ENCODE measurements around the gene RPL11.
"Not testable (repeated sequence)": the region's sequence is repeated elsewhere in the genome, so short reads cannot be mapped to it uniquely, and the experiment has no call there.

Gene RPL11

DNA sequence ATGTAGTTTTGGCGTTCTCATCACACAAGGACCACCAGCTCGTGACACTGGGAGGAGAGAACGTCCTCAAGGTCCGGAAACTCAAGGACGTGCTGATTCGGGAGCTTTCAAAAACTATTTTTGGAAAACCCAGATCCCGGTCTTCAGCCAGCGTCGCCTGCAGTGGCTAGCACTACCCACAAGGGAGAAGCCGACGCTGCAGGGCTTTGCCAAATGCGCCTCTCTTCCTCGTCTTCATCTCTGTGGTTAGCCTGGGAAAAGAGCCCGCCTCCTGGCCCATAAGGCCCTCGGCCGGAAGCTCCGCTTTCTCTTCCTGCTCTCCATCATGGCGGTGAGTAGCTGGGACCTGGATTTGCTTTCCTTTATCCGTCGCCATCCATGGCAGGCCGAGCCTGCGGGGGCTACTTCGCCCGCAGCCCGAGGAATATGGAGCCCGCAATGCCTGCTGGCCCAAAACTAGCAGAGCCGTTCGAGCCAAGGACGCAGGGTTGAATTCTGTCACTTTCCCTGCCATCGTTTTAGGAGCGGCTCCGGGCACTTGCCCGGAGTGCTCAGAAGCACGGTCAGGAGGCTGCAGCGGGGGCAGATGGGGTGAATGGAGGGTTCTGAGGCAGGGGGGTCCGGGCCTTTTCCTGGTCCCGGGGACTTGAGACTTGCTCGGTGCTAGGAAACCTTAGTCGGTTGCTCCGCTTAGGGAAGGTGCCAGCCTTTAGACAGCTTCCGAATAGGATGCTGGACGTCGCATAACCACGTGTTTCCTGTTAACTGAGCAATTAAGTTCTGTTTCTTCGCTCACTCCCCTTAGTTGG is at the start of gene RPL11:
TSS of gene RPL11 (plus strand) at position 308 of the 809 bp plus-strand sequence. CDS start at position 326, 18 bp downstream.
- peak; percentile 93 for DNase-seq

DNA sequence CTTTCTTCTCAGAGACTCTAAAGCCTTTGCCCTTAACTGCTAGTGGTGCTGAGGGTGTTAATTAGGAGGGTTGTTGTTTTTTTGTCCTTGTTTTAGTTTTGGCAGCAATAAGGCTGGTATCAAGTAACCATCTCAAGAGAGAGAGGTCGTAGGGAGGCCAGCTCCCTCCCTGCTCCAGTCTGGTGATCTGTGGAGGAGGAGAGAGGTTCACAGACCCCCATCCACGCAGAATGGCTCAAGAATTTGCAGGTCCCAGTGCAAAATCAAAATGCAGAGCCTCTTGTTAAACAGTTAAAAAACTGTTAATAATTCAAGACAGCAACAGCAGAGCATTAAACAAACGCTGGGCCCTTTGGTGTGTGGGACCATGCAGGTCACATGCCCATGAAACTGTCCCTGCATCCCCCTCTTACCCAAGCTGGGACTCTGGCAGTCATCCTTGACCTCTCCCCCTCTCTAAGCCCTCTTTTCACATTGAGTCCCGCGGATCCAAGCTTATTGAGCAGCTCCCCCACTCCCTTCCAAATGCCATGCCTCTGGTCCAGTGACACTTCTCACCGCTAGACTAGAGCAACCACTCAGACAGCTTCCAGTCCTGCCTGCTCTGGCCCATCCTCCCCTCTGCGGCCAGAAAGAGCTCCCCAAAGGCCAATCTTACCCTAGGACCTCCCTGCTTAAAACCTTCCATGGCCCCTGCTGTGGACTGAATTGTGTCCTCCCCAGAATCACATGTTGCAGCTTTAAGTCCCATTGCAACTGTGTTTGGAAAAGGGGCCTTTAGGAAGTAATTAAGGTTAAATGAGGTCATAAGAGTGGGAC is 47.7 kb upstream of the RPL11 start:
- DNase-seq: peak; percentile 29

DNA sequence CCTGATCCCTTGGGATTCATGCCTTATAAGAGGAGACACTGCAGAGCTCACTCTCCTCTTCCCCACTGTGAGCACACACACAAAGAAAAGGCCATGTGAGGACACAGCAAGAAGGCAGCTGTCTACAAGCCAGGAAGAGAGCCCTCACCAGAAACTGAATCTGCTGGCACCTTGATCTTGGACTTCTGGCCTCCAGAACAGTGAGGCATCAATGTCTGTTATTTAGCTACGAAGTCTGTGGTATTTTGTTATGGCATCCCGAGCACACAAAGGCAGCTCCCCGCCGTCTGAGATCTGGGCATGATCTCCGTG is 47.1 kb upstream of the RPL11 start:
- DNase-seq: no peak

DNA sequence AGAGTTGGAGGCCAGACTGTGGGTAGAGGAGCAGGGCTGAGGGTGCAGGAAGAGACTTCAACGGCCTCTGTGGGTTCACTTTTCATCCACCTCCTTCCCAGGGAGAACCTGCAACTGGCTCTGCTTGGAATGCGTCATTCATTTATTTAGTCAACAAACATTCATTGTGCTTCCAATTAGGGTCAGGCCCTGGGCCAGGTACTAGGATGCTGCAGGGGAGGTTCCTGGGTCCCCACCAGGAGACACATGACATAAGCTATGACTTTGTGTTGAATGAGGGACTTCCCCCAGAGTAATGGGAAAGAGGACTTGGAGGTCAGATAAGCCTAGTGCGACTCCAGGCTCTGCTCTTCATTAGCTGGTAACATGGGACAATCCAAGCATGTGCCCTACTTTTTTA is 46.3 kb upstream of the RPL11 start:
- no peak for DNase-seq

DNA sequence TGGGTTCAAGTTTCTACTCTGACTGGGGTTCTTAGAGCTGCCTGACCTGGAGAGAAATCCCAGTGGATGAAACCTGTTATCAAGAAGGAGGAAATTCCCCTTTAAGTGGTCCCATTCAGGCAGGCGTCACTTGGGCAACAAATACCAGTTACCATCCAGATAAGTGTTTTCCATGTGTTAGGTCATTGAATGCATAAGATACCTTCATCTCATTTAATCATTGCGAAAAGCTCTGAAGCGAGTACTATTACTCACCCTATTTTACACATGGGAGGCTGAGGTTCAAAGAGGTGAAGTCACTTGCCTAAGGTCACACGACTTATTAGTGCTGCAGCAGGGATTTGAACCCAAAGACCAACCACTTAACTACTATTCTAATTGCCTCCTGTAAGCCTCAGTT is 45.5 kb upstream of the RPL11 start:
- no peak for DNase-seq

DNA sequence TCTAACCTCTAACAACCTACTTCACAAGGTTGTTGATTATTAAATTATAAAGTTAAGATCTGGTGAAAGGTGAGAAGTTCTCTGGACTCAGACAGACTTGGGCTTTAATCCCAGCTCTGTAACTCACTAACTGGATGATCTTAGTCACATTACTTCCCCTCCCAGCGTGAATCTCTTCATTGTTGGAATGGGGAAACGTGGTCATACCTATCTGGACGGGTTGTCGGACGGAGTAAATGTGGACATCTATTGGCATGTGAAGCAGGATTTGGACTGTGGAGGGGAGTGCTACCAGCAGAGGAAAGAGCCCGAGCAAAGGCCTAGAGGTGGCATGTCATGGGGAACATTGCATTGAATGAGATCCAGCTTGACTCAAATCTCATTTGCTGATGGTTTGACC is 45.1 kb upstream of the RPL11 start:
- no peak for DNase-seq

DNA sequence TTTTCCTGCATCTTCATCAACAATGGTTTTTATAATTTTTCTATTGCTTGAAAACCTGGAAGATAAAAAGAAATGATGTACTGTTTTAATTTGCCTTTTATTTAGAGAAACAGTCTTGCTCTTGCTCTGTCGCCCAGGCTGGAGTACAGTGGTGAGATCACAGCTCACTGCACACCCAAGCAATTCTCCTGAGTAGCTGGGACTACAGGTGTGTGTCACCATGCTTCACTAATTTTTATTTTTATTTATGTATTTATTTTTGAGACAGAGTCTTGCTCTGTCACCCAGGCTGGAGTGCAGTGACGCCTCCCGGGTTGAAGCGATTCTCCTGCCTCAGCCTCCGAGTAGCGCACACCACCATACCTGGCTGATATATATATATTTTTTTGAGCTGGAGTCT is 43.0 kb upstream of the RPL11 start:
- DNase-seq: no peak

DNA sequence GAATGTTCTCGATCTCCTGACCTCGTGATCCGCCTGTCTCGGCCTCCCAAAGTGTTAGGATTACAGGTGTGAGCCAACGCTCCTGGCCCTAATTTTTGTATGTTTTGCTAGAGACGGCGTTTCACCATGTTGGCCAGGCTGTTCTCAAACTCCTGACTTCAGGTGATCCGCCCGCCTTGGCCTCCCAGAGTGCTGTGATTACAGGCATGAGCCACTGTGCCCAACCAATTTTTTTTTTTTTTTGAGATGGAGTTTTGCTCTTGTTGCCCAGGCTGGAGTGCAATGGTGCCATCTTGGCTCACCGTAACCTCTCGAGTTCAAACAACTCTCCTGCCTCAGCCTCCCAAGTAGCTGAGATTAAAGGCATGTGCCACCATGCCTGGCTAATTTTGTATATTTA is 42.4 kb upstream of the RPL11 start:
- not testable (repeated sequence) for DNase-seq

DNA sequence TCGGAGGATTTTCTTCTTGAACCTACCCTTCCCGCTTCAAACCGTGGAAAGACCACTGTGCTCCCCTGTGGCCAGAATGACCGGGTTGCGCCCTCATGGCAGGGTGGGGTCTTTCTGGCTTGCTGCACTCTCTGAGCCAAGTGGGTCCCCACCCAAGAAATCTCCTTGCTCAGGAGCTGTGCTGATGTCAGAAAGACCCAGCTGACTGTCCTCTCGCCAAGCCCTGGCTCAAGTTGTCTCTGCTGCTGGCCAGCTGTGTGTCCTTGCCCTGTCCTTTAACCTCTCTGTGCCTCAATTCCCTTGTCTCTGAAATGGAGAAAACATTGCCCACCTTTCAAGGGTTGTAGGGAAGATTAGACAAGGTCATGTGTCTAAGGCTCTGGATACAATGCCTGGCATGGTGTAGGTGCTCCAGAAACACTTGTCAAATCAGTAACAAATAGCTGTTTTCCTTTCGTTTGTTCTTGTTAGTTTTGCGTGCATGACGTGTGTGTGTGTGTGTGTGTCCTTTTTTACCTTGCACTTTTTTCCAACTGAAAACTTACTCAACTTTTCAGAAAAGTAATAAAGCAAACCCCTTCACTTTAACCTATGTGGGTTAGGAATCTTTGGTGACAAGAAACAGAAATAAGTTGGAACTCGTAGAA is 41.1 kb upstream of the RPL11 start:
- no peak for DNase-seq

DNA sequence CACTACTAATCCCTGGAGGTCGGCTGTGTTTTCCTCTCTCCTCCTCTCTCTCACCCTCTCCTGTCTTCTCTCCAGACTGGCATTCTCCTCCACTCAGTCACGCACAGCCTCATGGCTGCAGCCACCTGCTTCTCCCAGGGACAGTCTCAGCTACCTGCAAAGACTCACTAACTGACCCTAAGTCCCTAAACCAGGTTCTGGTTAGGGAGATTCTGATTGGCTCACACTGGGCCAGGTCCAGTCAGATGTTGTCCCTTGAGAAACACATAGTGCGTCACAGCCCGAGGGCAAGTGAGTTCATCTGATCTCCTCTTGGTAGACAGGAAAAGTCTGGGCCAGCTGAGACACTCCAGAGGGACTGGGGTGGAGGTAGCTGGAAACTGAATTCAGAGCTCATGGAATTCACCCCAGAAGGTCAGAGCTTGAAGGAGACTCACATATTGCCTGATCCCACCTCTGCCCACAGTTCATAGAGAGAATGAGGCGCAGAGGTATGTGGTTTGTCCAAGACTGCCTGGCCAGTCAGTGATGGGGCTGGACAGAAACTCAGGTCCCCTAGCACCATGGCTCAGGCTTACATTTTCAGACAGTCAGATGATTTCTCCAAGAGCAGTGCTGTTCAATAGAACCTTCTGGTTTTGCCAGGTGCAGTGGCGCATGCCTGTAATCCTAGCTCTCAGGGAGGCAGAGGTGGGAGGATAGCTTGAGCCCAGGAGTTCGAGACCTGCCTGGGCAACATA is 40.4 kb upstream of the RPL11 start:
- no peak for DNase-seq

DNA sequence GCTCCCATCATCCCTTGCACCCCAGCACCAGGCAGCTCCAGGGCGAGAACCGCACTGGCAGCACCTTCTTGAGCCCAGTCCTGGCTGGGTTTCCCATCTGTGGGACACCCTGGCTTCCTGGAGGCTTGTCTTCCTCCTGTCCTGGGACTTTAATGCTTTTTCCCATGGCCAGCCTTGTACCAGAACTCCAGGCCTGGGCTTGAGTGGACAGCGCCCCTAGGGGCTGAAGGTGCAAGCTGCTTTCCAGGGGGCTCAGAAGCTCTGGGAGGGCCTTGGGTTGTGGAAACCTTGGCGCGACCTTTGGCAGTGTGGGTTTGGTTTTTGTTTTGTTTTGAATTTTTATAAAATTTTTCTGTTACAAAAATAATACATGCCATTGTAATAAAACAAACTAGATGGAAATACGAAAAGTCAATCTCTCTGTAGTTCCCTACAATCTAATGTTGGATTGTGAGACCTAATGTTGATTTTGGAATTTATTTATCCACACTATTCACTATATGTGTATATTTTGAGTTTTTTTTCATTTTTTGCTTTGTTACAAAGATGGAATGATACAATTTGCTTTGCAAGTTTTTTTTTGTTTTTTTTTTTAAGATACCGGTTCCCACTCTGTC is 33.8 kb upstream of the RPL11 start:
- DNase-seq: no peak

DNA sequence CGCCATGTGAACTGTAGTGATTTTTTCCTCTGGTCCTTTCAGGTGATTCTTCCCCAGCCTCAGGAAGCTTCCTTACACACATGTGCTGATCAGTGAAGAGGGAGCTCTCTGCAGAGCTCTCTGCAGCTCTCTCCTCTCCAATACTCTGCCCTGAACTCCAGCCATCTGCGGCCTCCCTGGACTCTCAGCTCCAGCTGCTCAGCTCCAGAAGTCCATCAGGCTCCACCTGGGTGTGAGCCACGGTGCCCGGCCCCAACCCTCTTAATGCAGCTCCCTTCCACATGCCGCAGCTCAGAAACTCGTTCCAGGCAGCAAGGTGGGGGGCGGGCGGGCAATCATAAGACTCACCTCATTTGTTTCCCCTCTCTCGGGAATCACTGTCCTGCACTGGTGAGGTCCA is 30.9 kb upstream of the RPL11 start:
- DNase-seq: no peak

DNA sequence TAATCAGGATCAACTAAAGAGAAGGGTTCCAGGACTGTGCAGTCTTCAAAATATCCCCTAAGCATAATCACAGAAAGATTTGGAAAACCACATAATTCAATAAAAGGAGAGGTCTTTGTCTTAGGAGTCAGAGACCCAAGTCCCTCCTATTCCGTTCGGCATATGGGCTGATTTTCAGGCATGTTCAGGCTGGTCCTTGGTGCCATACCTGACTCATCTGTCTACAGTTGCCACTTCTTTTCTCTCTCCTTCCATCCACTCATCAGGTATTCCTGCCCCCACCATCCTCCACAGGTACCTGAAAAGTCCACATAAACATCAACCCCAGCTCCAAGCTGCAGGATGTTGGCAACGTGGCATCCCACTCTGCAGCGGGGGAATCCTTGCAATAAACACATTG is 29.7 kb upstream of the RPL11 start:
- DNase-seq: no peak

DNA sequence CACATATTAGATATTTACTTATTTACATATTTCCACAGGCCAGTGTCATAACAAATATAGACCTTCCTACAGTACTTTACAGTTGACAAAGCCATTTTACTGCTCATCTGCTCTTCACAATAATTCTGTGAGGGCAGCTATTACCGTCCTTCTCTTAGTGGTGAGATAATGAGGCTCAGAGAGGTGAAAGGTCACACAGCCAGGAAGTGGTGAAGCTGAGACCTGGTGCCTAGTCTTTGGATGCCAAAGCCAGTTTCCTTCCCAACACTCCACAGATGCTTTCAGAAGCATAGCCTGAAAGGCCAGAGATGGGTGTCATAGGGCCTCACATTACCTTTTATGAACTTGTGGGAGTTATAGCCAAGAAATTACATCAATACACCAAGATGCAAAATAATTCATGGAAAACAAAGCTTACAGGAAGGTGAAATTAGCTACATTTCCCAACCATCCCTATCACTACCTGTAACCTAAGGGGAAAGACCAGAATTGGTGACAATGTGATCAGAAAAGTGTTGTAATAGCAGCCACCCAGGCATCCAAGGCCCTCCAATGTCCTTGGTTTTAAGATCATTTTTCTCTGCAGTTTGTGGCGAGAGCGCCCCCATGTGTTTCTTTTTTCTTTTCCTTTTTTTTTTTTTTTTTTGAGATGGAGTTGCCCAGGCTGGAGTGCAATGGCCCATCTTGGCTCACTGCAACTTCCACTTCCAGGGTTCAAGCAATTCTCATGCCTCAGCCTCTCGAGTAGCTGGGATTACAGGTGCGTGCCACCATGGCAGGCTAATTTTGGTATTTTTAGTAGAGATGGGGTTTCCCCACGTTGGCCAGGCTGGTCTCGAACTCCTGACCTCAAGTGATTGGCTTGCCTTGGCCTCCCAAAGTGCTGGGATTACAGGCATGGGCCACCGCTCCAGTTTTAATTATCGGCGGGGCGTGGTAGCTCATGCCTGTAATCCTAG is 26.5 kb upstream of the RPL11 start:
- peak; percentile 14 for DNase-seq

DNA sequence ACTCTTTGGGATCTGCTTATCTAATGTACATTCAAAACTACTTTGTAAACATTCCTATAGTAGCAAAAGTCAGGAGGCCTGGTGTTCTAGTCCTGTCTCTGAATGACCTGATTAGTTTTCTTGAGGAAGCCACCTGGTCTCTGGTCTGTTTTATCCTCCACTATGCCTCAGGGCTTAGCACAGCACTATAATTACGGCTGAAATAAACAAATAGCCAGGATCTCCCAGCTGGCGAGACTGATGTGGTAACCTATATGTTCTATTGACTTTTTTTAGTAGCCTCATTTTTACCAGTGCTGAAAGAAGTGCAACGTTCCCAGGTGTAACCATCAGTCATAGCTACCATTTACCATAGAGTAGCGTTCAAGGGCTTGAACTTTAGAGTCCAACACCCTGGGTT is 24.2 kb upstream of the RPL11 start:
- DNase-seq: peak; percentile 36

DNA sequence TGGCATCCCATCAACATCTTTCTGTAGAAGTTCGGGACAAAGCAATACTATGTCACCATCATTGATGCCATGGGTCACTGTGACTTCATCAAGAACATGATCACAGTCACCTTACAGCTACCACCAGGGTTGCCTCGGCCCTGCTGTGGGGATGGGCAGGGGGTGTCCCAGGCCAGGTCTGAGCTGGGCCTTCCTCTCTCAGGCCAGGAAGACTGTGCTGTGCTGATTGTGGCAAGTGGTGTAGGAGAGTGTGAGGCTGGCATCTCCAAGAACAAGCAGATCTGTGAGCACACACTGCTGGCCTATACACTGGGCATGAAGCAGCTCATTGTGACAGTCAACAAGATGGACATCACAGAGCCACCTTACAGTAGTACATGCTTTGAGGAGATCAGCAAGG is 20.9 kb upstream of the RPL11 start:
- no peak for DNase-seq

DNA sequence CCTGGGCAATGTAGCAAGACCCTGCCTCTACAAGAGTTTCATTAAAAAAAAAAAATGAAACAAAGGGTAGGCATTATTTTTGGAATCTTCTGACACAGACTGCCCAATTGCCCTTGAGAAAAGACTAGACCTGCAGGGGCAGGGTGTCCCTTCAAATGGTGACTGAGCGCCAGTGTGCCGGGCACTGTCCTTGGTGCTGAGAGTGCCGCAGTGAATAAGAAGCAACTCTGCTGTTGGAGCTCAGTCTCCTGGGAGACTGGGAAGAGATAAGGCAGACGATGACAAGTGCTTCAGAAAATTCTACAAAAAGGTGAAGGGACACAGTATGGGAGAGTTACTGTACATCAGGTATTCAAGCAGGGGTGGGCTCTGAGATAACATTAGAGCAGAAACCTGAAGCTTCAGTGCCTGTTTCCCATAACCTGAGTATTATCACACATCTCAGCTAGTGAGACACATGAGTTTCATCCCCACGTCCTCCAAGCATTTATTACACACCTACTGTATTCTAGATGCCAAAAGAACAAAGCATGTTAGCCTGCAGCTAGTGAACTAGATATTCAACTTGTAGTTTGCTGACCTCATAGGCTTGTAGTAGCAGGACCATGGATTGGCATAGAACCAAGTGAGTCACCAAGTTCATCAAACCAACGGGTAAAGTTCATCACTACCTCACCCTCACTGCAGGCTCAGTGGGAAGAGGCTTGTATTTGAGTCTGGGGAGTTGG is 18.4 kb upstream of the RPL11 start:
- no peak for DNase-seq

DNA sequence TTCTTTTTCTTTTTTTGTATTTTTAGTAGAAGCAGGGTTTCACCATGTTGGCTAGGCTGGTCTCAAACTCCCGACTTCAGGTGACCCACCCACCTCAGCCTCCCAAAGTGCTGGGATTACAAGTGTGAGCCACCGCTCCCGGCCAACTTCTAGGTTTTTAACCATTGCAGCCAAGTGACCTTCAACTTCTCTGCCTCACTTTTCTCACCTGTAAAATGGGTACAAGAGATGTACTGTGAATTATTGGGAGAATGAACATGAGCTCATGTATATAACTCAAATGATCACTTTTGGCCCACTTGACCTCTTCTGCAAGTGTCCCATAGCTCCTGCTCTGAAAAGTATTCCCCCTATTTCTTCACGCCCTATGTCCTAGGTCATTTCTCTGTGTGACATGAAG is 11.8 kb upstream of the RPL11 start:
- DNase-seq: no peak

DNA sequence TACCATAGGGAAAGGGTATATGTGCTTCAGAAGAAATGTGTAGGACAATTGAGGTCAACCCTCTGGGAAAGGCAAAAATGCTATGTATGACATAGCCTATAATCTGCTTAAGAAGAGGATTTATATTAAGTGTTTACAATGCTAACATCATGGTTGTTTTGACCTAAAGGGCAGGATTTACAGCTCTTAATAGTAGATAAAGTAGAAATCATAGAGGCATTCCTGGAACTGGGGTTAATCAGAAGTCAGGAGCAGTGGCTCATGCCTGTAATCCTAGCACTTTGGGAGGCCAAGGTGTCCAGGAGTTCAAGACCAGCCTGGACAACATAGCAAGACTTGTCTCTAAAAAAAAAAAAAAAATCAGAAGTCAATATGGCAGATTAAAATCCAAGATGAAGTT is 8.7 kb upstream of the RPL11 start:
- DNase-seq: no peak

DNA sequence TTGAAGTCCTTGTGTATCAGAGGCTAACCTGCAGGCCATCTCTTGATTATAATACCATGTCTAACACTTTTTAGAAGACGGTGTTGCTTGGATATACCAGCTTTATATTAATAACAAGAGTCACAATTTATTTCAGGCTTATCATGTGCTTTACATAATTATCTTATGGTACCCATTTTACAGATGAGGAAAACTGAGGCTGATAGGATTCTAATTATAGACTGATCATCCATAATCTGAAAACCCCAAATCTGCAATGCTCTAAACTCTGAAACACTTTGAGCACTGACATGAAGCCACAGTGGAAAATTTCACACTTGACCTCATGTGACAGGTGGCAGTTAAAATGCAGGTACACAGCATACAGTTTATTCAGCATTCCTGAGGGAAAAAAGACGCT is 7.2 kb upstream of the RPL11 start:
- DNase-seq: no peak

DNA sequence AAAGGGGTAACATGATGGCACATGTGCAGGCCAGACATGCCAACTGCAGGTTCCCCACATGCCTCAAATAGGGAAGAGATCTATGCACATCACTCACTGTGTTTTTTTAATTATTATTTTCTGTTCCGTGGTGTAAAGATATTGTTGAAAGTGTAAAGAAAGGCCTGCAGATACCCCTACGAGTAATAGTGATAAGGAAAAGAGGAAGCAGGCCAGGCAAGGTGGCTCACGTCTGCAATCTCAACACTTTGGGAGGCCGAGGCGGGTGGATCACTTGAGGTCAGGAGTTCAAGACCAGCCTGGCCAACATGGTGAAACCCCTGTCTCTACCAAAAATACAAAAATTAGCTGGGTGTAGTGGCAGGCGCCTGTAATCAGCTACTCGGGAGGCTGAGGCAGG is 6.4 kb upstream of the RPL11 start:
- DNase-seq: not testable (repeated sequence)
